Middle frontal gyrus (tissue), 1 donor: ENCODE data around the gene TANC1.

ENCODE experiments used
- DNase-seq: peaks from one replicate; pipeline ENCODE4 v3.0.0-alpha.2; 2015; ENCODE audit warnings: low spot score; ENCODE audit errors: extremely low spot score

The TANC1 gene

GRCh38 chr2:159156834-159157233 is 188.4 kb downstream of the TANC1 start:
- no peak for DNase-seq

- no peak for DNase-seq
These were observed 189.1 kb downstream of the TANC1 start for GRCh38 chr2:159157361-159158209.

GRCh38 chr2:159160412-159160811 is 192.0 kb downstream of the TANC1 start:
- DNase-seq, result no peak

GRCh38 chr2:159160954-159161353 is 192.5 kb downstream of the TANC1 start:
- DNase-seq, result no peak

GRCh38 chr2:159163930-159164329 is 195.5 kb downstream of the TANC1 start:
- no peak for DNase-seq

GRCh38 chr2:159164457-159164911 is 196.0 kb downstream of the TANC1 start:
- no peak for DNase-seq

GRCh38 chr2:159165048-159165447 is 196.6 kb downstream of the TANC1 start:
- DNase-seq, result no peak

- DNase-seq, result no peak
These were observed 200.3 kb downstream of the TANC1 start for GRCh38 chr2:159168707-159169106.

- no peak for DNase-seq
These were observed 200.7 kb downstream of the TANC1 start for GRCh38 chr2:159169187-159169586.

- no peak for DNase-seq
These were observed 204.0 kb downstream of the TANC1 start for GRCh38 chr2:159172403-159172802.

- no peak for DNase-seq
These were observed 206.3 kb downstream of the TANC1 start for GRCh38 chr2:159174759-159175158.

- DNase-seq, result no peak
These were observed 206.7 kb downstream of the TANC1 start for GRCh38 chr2:159175182-159175581.

- no peak for DNase-seq
These were observed 207.5 kb downstream of the TANC1 start for GRCh38 chr2:159175927-159176326.

- no peak for DNase-seq
These were observed 208.1 kb downstream of the TANC1 start for GRCh38 chr2:159176555-159176954.

- no peak for DNase-seq
These were observed 208.9 kb downstream of the TANC1 start for GRCh38 chr2:159177357-159177756.

GRCh38 chr2:159177957-159178356 is 209.5 kb downstream of the TANC1 start:
- no peak for DNase-seq

GRCh38 chr2:159179096-159179495 is 210.7 kb downstream of the TANC1 start:
- DNase-seq, result no peak

- no peak for DNase-seq
These were observed 211.3 kb downstream of the TANC1 start for GRCh38 chr2:159179696-159180095.

- DNase-seq, result no peak
These were observed 214.9 kb downstream of the TANC1 start for GRCh38 chr2:159183346-159183745.

GRCh38 chr2:159185401-159186130 is 217.1 kb downstream of the TANC1 start:
- DNase-seq, result no peak

GRCh38 chr2:159186462-159186861 is 218.0 kb downstream of the TANC1 start:
- no peak for DNase-seq

- DNase-seq, result no peak
These were observed 218.7 kb downstream of the TANC1 start for GRCh38 chr2:159187106-159187505.

- DNase-seq, result no peak
These were observed 220.0 kb downstream of the TANC1 start for GRCh38 chr2:159188449-159188848.
